GM10847 (cell line): ENCODE measurements around the gene SLC10A2.

ENCODE experiments used
- POLR2A ChIP-seq: IDR thresholded peaks from 2 replicates; pipeline ENCODE4 v1.6.1; 2011; ENCODE audit not compliant: insufficient read length; ENCODE audit errors: extremely low read depth

The SLC10A2 gene

GRCh38 chr13:103066781-103067345, 646 bp upstream of the SLC10A2 start:
- TF ChIP-seq POLR2A: no peak

- TF ChIP-seq POLR2A: no peak
These were observed 2.8 kb downstream of the SLC10A2 start for GRCh38 chr13:103063376-103063775.

- TF ChIP-seq POLR2A: no peak
These were observed 4.1 kb downstream of the SLC10A2 start for GRCh38 chr13:103062079-103062478.

GRCh38 chr13:103056008-103056407, 10.2 kb downstream of the SLC10A2 start:
- no peak for TF ChIP-seq POLR2A

GRCh38 chr13:103055166-103055565, 11.1 kb downstream of the SLC10A2 start:
- TF ChIP-seq POLR2A: no peak

GRCh38 chr13:103046676-103047075, 19.5 kb downstream of the SLC10A2 start:
- no peak for TF ChIP-seq POLR2A

GRCh38 chr13:103044056-103044455, 22.2 kb downstream of the SLC10A2 start:
- TF ChIP-seq POLR2A: no peak

- TF ChIP-seq POLR2A: no peak
These were observed 26.2 kb downstream of the SLC10A2 start for GRCh38 chr13:103040006-103040405.

- no peak for TF ChIP-seq POLR2A
These were observed 27.0 kb downstream of the SLC10A2 start for GRCh38 chr13:103039183-103039582.

- no peak for TF ChIP-seq POLR2A
These were observed 29.9 kb downstream of the SLC10A2 start for GRCh38 chr13:103036268-103036667.

- TF ChIP-seq POLR2A: no peak
These were observed 32.2 kb downstream of the SLC10A2 start for GRCh38 chr13:103033999-103034398.

- no peak for TF ChIP-seq POLR2A
These were observed 34.8 kb downstream of the SLC10A2 start for GRCh38 chr13:103031332-103031873.

GRCh38 chr13:103030776-103031175, 35.4 kb downstream of the SLC10A2 start:
- no peak for TF ChIP-seq POLR2A

- no peak for TF ChIP-seq POLR2A
These were observed 36.4 kb downstream of the SLC10A2 start for GRCh38 chr13:103029798-103030197.

- TF ChIP-seq POLR2A: no peak
These were observed 43.9 kb downstream of the SLC10A2 start for GRCh38 chr13:103022336-103022735.

GRCh38 chr13:103018556-103018955, 47.7 kb downstream of the SLC10A2 start:
- no peak for TF ChIP-seq POLR2A

GRCh38 chr13:103012646-103013045, 53.6 kb downstream of the SLC10A2 start:
- no peak for TF ChIP-seq POLR2A

GRCh38 chr13:103009051-103009840, 57.0 kb downstream of the SLC10A2 start:
- TF ChIP-seq POLR2A: no peak
